ENCODE measurements around the gene GPHN. TPM values are rescaled to one million over a fixed set of nuclear protein-coding genes. Genes with fewer than 3 reads are reported as not detected.
"Not testable (repeated sequence)": the region's sequence is repeated elsewhere in the genome, so short reads cannot be mapped to it uniquely, and the experiment has no call there.

Gene GPHN
- total RNA-seq, 3 donors from 2014 or later, result 32.8 to 57.0 (median 38.1) TPM

DNA sequence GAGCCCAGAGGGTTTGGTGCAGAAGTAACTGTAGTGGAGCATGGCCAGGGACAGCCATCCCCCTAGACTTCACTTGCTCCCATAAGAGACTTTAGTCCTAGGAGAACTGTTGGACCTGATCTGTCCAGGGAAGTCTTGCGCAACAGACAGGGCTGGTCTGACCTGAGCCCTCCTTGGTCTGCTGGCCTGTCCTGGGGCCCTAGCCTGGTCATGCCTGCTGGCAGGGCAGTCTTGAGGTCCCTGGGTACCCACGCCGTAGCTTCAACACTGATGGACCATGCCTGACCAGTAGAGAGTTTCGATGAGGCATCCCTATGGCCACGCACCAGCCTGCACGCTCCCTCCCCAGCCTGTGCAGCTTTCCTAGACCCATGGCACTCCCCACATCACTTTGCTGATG lies 305.7 kb downstream of the GPHN start:
- intact Hi-C loops (cut with DNase I, micrococcal nuclease), result no loop called here
- H3K4me1 ChIP-seq (ENCODE audit: low read depth), result no peaks in the 10 kb centered on the region
- ATAC-seq, result no peak
- no peak overlapping the region for H3K4me3 ChIP-seq
- TF ChIP-seq, protein P1, sequence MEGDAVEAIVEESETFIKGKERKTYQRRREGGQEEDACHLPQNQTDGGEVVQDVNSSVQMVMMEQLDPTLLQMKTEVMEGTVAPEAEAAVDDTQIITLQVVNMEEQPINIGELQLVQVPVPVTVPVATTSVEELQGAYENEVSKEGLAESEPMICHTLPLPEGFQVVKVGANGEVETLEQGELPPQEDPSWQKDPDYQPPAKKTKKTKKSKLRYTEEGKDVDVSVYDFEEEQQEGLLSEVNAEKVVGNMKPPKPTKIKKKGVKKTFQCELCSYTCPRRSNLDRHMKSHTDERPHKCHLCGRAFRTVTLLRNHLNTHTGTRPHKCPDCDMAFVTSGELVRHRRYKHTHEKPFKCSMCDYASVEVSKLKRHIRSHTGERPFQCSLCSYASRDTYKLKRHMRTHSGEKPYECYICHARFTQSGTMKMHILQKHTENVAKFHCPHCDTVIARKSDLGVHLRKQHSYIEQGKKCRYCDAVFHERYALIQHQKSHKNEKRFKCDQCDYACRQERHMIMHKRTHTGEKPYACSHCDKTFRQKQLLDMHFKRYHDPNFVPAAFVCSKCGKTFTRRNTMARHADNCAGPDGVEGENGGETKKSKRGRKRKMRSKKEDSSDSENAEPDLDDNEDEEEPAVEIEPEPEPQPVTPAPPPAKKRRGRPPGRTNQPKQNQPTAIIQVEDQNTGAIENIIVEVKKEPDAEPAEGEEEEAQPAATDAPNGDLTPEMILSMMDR (IDR thresholded peaks at IDR 0.05), result no peak
- H3K9me3 ChIP-seq, result peaks cover 31% of the 10 kb centered on the region
- no peak for DNase-seq
- no peaks in the 10 kb centered on the region for H3K36me3 ChIP-seq (ENCODE audit: low read depth)

DNA sequence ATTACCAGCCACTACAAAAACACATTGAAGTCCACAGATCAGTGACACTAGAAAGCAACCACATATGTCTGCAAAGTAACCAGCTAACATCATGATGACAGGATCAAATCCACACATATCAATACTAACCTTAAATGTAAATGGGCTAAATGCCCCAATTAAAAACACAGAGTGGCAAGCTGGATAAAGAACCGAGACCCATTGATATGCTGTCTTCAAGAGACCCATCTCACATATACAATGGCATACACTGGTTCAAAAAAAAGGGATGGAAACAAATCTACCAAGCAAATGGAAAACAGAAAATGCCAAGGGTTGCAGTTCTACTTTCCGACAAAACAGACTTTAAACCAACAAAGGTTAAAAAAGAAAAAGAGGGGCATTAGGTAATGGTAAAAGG lies 307.7 kb downstream of the GPHN start:
- H3K9me3 ChIP-seq, result peaks cover 31% of the 10 kb centered on the region
- H3K36me3 ChIP-seq (ENCODE audit: low read depth), result no peaks in the 10 kb centered on the region
- no peaks in the 10 kb centered on the region for H3K4me1 ChIP-seq (ENCODE audit: low read depth)
- DNase-seq (no peak), ATAC-seq (no peak)
- intact Hi-C loops (cut with DNase I, micrococcal nuclease), result no loop called here
- no peak overlapping the region for H3K4me3 ChIP-seq
- TF ChIP-seq, protein P1 (IDR thresholded peaks at IDR 0.05), result no peak

DNA sequence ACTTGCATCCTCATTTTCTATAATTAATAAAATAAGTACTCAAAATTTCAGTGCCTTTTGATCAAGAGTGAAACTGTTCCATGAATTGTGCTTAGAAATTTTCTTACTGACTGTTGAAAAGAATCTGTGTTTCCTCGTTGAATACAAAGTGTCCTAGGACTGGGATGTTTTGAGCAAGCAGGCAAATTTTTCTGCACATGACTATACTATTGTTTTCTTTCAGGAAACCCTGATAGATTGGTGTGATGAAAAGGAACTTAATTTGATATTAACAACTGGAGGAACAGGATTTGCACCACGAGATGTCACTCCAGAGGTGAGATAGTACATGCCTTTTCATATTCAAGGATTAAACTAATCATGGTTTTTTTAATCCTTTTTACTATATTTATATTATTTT lies 316.3 kb downstream of the GPHN start:
- no peaks in the 10 kb centered on the region for H3K36me3 ChIP-seq (ENCODE audit: low read depth)
- H3K4me3 ChIP-seq, result no peak overlapping the region
- DNase-seq (no peak), ATAC-seq (no peak)
- no peaks in the 10 kb centered on the region for H3K4me1 ChIP-seq (ENCODE audit: low read depth)
- intact Hi-C loops (cut with DNase I, micrococcal nuclease), result no loop called here
- no peaks in the 10 kb centered on the region for H3K9me3 ChIP-seq
- TF ChIP-seq, protein P1 (IDR thresholded peaks at IDR 0.05), result no peak

DNA sequence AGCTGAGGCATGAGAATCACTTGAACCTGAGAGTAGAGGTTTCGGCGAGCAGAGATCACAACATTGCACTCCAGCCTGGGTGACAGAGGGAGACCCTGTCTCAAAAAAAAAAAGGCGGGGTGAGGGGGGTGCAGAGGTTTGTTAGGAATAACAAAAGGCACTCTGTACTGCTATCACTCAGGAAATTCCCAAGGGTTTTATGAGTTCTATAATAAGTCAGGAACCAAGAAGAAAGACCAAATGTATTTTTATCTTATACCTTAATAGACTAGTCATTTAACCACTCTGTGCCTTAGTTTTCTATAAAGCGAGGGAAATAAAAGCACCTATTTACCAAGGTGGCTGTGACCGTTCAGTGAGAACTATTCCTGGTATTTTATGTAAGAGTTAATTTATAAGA lies 319.2 kb downstream of the GPHN start:
- Histone ChIP-seq H3K4me3 (no peak overlapping the region), H3K9me3 (no peaks in the 10 kb centered on the region), H3K4me1 (ENCODE audit: low read depth) (no peaks in the 10 kb centered on the region), H3K36me3 (ENCODE audit: low read depth) (no peaks in the 10 kb centered on the region)
- intact Hi-C loops (cut with DNase I, micrococcal nuclease), result no loop called here
- DNase-seq, result no peak
- TF ChIP-seq, protein P1 (IDR thresholded peaks at IDR 0.05), result no peak
- no peak for ATAC-seq

DNA sequence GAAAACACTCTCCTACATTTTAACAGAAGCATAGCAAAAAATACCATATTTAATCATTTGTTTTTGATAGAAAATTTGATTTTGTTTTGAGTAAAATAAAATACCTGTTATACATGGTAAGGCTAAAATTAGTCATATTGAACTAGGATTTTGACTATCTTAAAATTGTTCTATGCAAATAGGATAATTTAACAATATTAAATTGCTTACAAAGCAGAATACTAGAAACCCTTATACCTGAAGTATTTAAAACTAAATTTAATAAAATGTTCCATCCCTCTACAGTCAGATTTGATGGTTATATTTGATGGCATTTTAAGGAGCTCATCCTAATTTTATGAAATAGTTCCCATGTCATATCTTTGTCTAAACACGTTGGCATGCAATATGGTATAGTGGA lies 323.2 kb downstream of the GPHN start:
- DNase-seq, result no peak
- no peak for ATAC-seq
- intact Hi-C loops (cut with DNase I, micrococcal nuclease), result no loop called here
- no peaks in the 10 kb centered on the region for H3K9me3 ChIP-seq
- no peak overlapping the region for H3K4me3 ChIP-seq
- no peaks in the 10 kb centered on the region for H3K36me3 ChIP-seq (ENCODE audit: low read depth)
- TF ChIP-seq, protein P1 (IDR thresholded peaks at IDR 0.05), result no peak
- H3K4me1 ChIP-seq (ENCODE audit: low read depth), result no peaks in the 10 kb centered on the region

DNA sequence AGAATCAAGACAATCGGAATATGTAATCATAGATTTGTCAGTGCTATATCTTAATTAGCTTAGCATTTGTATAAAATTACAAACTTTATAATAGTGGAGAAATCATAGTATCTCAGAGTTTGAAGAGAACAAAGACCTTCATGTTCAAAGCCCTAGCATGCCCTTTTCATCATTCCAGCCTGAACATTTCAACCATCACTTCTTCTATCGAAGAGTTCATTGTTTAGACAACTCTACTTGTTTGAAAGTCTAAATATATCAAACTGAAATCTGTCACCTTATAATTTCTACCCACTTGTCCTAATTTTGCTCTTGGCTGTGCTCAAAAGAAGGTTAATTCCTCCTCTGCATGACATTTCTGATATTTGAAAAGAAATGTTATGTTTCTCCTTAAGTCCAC lies 325.9 kb downstream of the GPHN start:
- intact Hi-C loops (cut with DNase I, micrococcal nuclease), result no loop called here
- Histone ChIP-seq H3K36me3 (ENCODE audit: low read depth) (no peaks in the 10 kb centered on the region), H3K4me1 (ENCODE audit: low read depth) (no peaks in the 10 kb centered on the region), H3K9me3 (no peaks in the 10 kb centered on the region), H3K4me3 (no peak overlapping the region)
- no peak for ATAC-seq
- TF ChIP-seq, protein P1 (IDR thresholded peaks at IDR 0.05), result no peak
- no peak for DNase-seq

DNA sequence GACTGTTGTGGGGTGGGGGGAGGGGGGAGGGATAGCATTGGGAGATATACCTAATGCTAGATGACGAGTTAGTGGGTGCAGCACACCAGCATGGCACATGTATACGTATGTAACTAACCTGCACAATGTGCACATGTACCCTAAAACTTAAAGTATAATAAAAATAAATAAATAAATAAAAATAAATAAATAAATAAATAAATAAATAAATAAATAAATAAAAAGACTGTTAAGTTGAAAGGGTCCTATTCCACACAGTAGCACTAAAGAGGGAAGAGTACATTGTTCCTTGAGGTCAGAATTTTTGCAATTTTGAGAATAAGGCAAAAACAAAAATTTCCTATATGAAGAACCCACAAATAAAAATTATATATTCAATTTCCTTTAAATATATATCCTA lies 329.5 kb downstream of the GPHN start:
- H3K36me3 ChIP-seq (ENCODE audit: low read depth); H3K9me3 ChIP-seq; ATAC-seq; intact Hi-C loops (cut with DNase I, micrococcal nuclease); DNase-seq; H3K4me3 ChIP-seq; H3K4me1 ChIP-seq (ENCODE audit: low read depth): not testable (repeated sequence)

All from mucosa of descending colon (tissue), 3 donors.